Trophoblast cell (in vitro differentiated cells and primary cell): ENCODE measurements around the gene TTLL5.

Experiments
- DNase-seq, 2 donors: peaks; one replicate each; pipeline ENCODE4 v3.0.0-alpha.2; 2016
- H2AFZ ChIP-seq: 2 replicates; pipeline ENCODE4 v1.6.1; 2013; ENCODE audit warnings: low read length, moderate library complexity, mild to moderate bottlenecking; ENCODE audit not compliant: insufficient read depth, poor library complexity
- H2AK5ac ChIP-seq: 2 replicates; pipeline ENCODE4 v1.6.1; 2013; ENCODE audit warnings: mild to moderate bottlenecking, low read length
- H2BK120ac ChIP-seq: 2 replicates; pipeline ENCODE4 v1.6.1; 2013; ENCODE audit warnings: low read length, mild to moderate bottlenecking, moderate library complexity; ENCODE audit not compliant: insufficient read depth, poor library complexity
- H2BK12ac ChIP-seq: 2 replicates; pipeline ENCODE4 v1.6.1; 2013; ENCODE audit warnings: mild to moderate bottlenecking, low read length, moderate library complexity
- H2BK5ac ChIP-seq: 2 replicates; pipeline ENCODE4 v1.6.1; 2013; ENCODE audit warnings: low read length, low read depth, moderate library complexity, mild to moderate bottlenecking; ENCODE audit not compliant: poor library complexity
- H3K14ac ChIP-seq: 2 replicates; pipeline ENCODE4 v1.6.1; 2013; ENCODE audit warnings: mild to moderate bottlenecking, low read length
- H3K18ac ChIP-seq: 2 replicates; pipeline ENCODE4 v1.6.1; 2013; ENCODE audit warnings: mild to moderate bottlenecking, low read length
- H3K23ac ChIP-seq: 2 replicates; pipeline ENCODE4 v1.6.1; 2013; ENCODE audit warnings: low read length
- H3K27ac ChIP-seq: 2 replicates; pipeline ENCODE4 v1.5.1; 2013; ENCODE audit warnings: low read depth, mild to moderate bottlenecking, inconsistent platforms, low read length, moderate library complexity
- H3K27me3 ChIP-seq: 2 replicates; pipeline ENCODE4 v1.6.1; 2013; ENCODE audit warnings: inconsistent platforms, mild to moderate bottlenecking, low read length, moderate library complexity; ENCODE audit not compliant: insufficient read depth
- H3K36me3 ChIP-seq, 2 experiments: 1 replicate in 1 of 2; 2 replicates in 1 of 2; pipeline ENCODE4 v1.6.1; 2013; ENCODE audit warnings: low read length in 2 of 2, mild to moderate bottlenecking in 2 of 2, moderate library complexity in 1 of 2; ENCODE audit not compliant: insufficient read depth in 2 of 2, control insufficient read depth in 1 of 2
- H3K4ac ChIP-seq: 2 replicates; pipeline ENCODE4 v1.6.1; 2013; ENCODE audit warnings: low read depth, mild to moderate bottlenecking, low read length, moderate library complexity
- H3K4me1 ChIP-seq, 2 experiments: 1 replicate in 1 of 2; 2 replicates in 1 of 2; pipeline ENCODE4 v1.6.1; 2013; ENCODE audit warnings: low read length in 2 of 2, mild to moderate bottlenecking in 2 of 2, moderate library complexity in 1 of 2; ENCODE audit not compliant: insufficient read depth in 2 of 2, control insufficient read depth in 1 of 2
- H3K4me2 ChIP-seq: 2 replicates; pipeline ENCODE4 v1.6.1; 2013; ENCODE audit warnings: inconsistent platforms, mild to moderate bottlenecking, low read length, moderate library complexity
- H3K4me3 ChIP-seq: 2 replicates; pipeline ENCODE4 v1.5.1; 2013; ENCODE audit warnings: mild to moderate bottlenecking, low read depth, low read length, inconsistent platforms
- H3K79me1 ChIP-seq: one replicate; pipeline ENCODE4 v1.6.1; 2013; ENCODE audit warnings: low read length
- H3K79me2 ChIP-seq: 2 replicates; pipeline ENCODE4 v1.6.1; 2013; ENCODE audit warnings: low read length, mild to moderate bottlenecking; ENCODE audit not compliant: control insufficient read depth, insufficient read depth, poor library complexity
- H3K9ac ChIP-seq: 2 replicates; pipeline ENCODE4 v1.6.1; 2013; ENCODE audit warnings: mild to moderate bottlenecking, low read length
- H3K9me3 ChIP-seq: 2 replicates; pipeline ENCODE4 v1.6.1; 2013; ENCODE audit warnings: low read depth, mild to moderate bottlenecking, control low read depth, inconsistent platforms, low read length; ENCODE audit not compliant: insufficient read depth
- H4K12ac ChIP-seq: 2 replicates; pipeline ENCODE4 v1.6.1; 2013; ENCODE audit warnings: low read depth, mild to moderate bottlenecking, low read length, moderate library complexity
- H4K8ac ChIP-seq: 2 replicates; pipeline ENCODE4 v1.6.1; 2013; ENCODE audit warnings: low read depth, mild to moderate bottlenecking, low read length, moderate library complexity
- H4K91ac ChIP-seq: one replicate; pipeline ENCODE4 v1.6.1; 2013; ENCODE audit warnings: low read depth, mild to moderate bottlenecking, low read length, moderate library complexity
- WGBS: extraction: QIAGEN DNeasy Blood & Tissue Kit; methylation state at CpG from one replicate; pipeline ENCODE4 v1.1.7; 2013; ENCODE audit warnings: missing lambda C conversion rate; ENCODE audit not compliant: insufficient read length, insufficient coverage; ENCODE audit errors: extremely low coverage; 5-methylcytosine and 5-hydroxymethylcytosine counted together

The TTLL5 gene

DNA sequence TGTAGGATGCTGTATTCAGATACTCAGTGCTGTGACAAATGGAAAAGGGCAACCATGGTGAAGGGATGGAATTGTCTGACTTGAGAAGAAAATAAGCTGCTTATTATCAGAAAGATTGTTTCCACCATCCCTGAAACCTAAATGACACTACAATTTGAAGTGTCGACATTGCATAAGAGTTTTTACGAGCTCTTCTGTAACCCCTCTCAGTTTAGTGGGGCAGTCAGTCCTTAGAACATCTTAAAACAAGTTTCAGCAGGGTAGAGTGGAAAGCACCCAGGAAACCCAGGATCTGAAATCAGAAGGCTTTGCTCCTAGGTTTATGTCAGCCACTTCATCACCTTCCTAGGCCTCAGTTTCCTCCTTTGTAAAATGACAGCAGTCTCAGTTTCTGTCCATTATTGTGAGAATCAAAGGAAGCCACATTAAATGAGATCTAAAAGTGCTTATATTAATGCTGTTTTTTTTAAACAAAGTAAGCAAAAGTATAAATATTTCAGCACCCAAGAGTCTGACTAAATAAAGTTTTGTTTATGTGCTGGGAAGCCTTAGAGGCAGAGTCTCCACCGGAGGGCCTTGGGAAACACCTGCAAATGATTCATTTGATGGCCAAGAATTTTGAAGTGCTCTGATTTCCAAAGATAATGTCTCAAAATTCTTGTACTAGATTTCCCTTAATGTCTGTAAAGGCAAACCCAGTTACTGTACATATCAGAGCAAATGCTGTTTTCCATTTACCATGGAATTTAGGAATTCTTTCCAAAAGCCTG, 326.3 kb downstream of the TTLL5 start:
- no peak for DNase-seq
- peaks cover 4% of the 10 kb centered on the region for H3K27me3 ChIP-seq
- H3K4ac ChIP-seq = no peak overlapping the region
- H4K8ac ChIP-seq = no peak overlapping the region
- no CpG with 5 or more reads among the region's 3 CpGs for WGBS
- H3K14ac ChIP-seq = no peak overlapping the region
- no peak overlapping the region for H2BK5ac ChIP-seq
- H3K79me2 ChIP-seq = peaks cover 4% of the 10 kb centered on the region
- no peak overlapping the region for H2BK12ac ChIP-seq
- H3K4me1 ChIP-seq = peaks cover 3 to 5% of the 10 kb centered on the region in 2 experiments
- no peak overlapping the region for H2BK120ac ChIP-seq
- no peak overlapping the region for H4K12ac ChIP-seq
- no peak overlapping the region for H3K9ac ChIP-seq
- peaks cover 3% of the 10 kb centered on the region for H3K79me1 ChIP-seq
- H3K18ac ChIP-seq = no peak overlapping the region
- no peaks in the 10 kb centered on the region for H3K9me3 ChIP-seq
- no peak overlapping the region for H3K4me2 ChIP-seq
- no peak overlapping the region for H3K27ac ChIP-seq
- H3K4me3 ChIP-seq = no peak overlapping the region
- no peak overlapping the region for H2AK5ac ChIP-seq
- no peak overlapping the region for H2AFZ ChIP-seq
- H3K23ac ChIP-seq = no peak overlapping the region
- peaks cover 0 to 10% of the 10 kb centered on the region in 2 experiments for H3K36me3 ChIP-seq
- H4K91ac ChIP-seq = no peak overlapping the region

DNA sequence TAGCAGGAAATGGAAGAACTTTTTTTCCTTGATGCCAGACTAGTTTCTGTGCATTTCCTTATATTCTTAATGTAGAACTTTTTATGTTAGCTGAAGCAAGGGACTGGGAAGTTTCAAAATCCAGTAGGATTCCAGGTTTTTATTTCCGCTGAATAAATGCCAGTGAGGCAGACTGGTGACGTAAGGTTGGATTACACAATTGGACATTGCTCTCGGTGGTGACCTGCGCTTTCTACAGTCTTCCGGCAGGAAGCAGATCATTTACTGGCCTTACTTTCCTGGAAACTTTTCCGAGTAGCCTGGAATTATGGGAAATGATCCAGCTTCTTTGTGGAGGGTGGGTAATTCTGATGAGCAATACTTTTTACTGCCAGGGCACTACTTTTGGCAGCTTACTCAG, 328.1 kb downstream of the TTLL5 start:
- H3K14ac ChIP-seq = no peak overlapping the region
- no peak overlapping the region for H2BK12ac ChIP-seq
- no peak overlapping the region for H3K23ac ChIP-seq
- no peak overlapping the region for H4K12ac ChIP-seq
- H2BK120ac ChIP-seq = no peak overlapping the region
- no peak overlapping the region for H4K91ac ChIP-seq
- peaks cover 3% of the 10 kb centered on the region for H3K79me1 ChIP-seq
- no peaks in the 10 kb centered on the region for H3K27me3 ChIP-seq
- H2AK5ac ChIP-seq = no peak overlapping the region
- H3K79me2 ChIP-seq = peaks cover 1% of the 10 kb centered on the region
- no peak overlapping the region for H3K9ac ChIP-seq
- peaks cover 0 to 2% of the 10 kb centered on the region in 2 experiments for H3K4me1 ChIP-seq
- peaks cover 0 to 10% of the 10 kb centered on the region in 2 experiments for H3K36me3 ChIP-seq
- no peak overlapping the region for H3K4ac ChIP-seq
- no CpG with 5 or more reads among the region's 6 CpGs for WGBS
- no peak overlapping the region for H2AFZ ChIP-seq
- H4K8ac ChIP-seq = no peak overlapping the region
- H3K4me3 ChIP-seq = no peak overlapping the region
- H3K9me3 ChIP-seq = no peaks in the 10 kb centered on the region
- peak in 1 of 2 donors; percentile 50 for DNase-seq
- H3K4me2 ChIP-seq = no peak overlapping the region
- no peak overlapping the region for H2BK5ac ChIP-seq
- no peak overlapping the region for H3K27ac ChIP-seq
- no peak overlapping the region for H3K18ac ChIP-seq

DNA sequence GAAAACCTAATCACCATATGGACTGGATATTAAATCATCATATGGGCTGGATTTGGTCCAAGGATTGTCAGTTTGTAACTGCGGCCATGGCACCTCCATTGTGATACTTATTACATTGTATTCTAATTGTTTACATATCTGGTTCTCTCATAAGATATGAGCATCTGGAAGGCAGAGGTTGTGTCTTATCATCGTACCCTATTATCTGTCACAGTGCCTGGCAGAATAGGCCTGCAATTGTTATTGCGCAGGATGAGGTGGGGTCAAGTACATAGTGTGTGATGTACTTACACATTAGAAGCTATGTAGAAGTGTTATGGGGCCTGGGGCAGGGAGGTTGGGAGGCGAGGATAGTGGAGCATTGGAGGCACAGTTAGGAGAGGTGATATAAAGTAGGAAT, 329.3 kb downstream of the TTLL5 start:
- Histone ChIP-seq H4K8ac (no peak overlapping the region), H3K4me1 (peaks cover 0 to 2% of the 10 kb centered on the region in 2 experiments), H3K9me3 (no peaks in the 10 kb centered on the region), H3K79me2 (peaks cover 1% of the 10 kb centered on the region), H3K4ac (no peak overlapping the region), H2BK5ac (no peak overlapping the region), H4K91ac (no peak overlapping the region), H4K12ac (no peak overlapping the region), H3K27ac (no peak overlapping the region), H3K27me3 (no peaks in the 10 kb centered on the region), H3K4me3 (no peak overlapping the region), H2BK120ac (no peak overlapping the region), H2AFZ (no peak overlapping the region), H2AK5ac (no peak overlapping the region), H3K9ac (no peak overlapping the region), H3K23ac (no peak overlapping the region), H3K36me3 (peaks cover 0 to 10% of the 10 kb centered on the region in 2 experiments), H3K18ac (no peak overlapping the region), H3K4me2 (no peak overlapping the region), H3K79me1 (peaks cover 3% of the 10 kb centered on the region), H2BK12ac (no peak overlapping the region), H3K14ac (no peak overlapping the region)
- no CpG with 5 or more reads among the region's 4 CpGs for WGBS
- no peak for DNase-seq

DNA sequence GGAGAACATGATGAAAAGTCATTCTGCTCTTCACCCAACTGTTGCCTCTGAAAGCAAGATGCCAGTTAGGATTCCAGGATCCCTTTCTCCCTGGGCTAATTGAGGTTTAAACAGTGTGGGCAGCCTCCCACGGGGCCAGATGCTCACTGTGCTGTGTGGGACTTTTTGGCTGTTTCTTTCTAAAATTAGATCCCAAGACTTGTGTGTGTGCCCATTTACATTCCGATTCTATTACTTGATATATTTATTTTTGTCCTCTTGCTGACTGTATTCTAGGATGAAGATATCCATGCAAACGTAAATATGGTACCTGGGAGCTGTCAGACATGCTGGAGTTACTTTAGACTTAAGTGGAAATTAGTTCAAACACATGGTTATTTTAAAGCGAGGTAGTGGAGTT, 330.7 kb downstream of the TTLL5 start:
- Histone ChIP-seq H2BK5ac (no peak overlapping the region), H3K23ac (no peak overlapping the region), H2BK12ac (no peak overlapping the region), H3K4me1 (no peaks in the 10 kb centered on the region), H3K4ac (no peak overlapping the region), H3K4me2 (no peak overlapping the region), H3K14ac (no peak overlapping the region), H3K18ac (no peak overlapping the region), H2AFZ (no peak overlapping the region), H2AK5ac (no peak overlapping the region), H2BK120ac (no peak overlapping the region), H3K79me1 (no peaks in the 10 kb centered on the region), H4K8ac (no peak overlapping the region), H4K12ac (no peak overlapping the region), H3K79me2 (no peaks in the 10 kb centered on the region), H3K27ac (no peak overlapping the region), H3K36me3 (peaks cover 3 to 10% of the 10 kb centered on the region in 2 experiments), H4K91ac (no peak overlapping the region), H3K9ac (no peak overlapping the region), H3K9me3 (no peaks in the 10 kb centered on the region), H3K4me3 (no peak overlapping the region), H3K27me3 (no peaks in the 10 kb centered on the region)
- DNase-seq = no peak
- no CpG with 5 or more reads among the region's 4 CpGs for WGBS
